ENCODE results near the gene WDR49. TPM values are rescaled to one million over a fixed set of nuclear protein-coding genes. Genes with fewer than 3 reads are reported as not detected.

Gene WDR49
- total and polyA plus RNA-seq, 4 donors, result 1.4 to 33.9 (median 9.8) TPM

DNA sequence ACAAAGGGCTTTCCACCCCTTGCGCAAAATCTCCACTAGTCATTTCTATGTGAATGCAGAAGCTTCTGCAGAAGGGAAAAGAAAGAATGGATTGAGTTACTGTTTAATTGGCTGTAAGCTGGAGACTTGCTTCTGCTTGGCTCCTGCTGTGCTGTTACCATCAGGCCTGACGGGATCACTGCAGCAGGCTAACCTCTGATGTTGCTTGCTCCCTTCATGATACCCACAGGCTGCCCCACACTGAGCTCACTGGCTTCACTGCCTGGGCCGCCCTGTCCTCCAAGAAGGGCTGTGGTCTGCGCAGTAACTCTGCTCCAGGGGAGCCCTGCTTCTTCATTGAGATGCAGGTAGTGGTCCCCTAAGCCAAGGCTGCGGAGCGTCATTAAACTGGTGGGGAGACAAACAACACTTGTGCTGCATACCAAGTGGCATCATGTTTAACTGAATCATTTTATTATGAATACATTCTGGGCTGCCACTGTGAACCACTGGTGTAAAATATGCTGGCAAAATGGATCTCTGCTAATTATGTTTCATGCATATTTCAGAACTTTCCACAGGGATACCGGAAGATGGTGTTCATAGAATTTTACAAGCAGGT is 78.6 kb downstream of the WDR49 start:
- Histone ChIP-seq H3K4me1 (ENCODE audit: control insufficient read depth in 5 of 5, insufficient read depth in 5 of 5, low read length in 5 of 5) (no peaks in the 10 kb centered on the region), H3K36me3 (ENCODE audit: control insufficient read depth in 4 of 4, insufficient read depth in 4 of 4, low read length in 4 of 4) (no peaks in the 10 kb centered on the region), H3K9ac (ENCODE audit: insufficient read depth in 1 of 2, low read length in 2 of 2) (no peak overlapping the region), H3K9me3 (ENCODE audit: control insufficient read depth in 4 of 4, insufficient read depth in 3 of 4, low read length in 3 of 4) (no peaks in the 10 kb centered on the region), H3K27ac (ENCODE audit: low read depth in 1 of 2, low read length in 1 of 2) (no peak overlapping the region), H3K27me3 (ENCODE audit: control insufficient read depth in 3 of 3, insufficient read depth in 3 of 3, low read length in 2 of 3) (no peaks in the 10 kb centered on the region), H3K4me3 (no peak overlapping the region)
- 82 to 85% methylated on average over 7 of the region's 7 CpGs for WGBS, 2 donors
- ATAC-seq (ENCODE audit: insufficient read depth, low FRiP score) (no peak), DNase-seq (no peak)
- TF ChIP-seq, protein P1, sequence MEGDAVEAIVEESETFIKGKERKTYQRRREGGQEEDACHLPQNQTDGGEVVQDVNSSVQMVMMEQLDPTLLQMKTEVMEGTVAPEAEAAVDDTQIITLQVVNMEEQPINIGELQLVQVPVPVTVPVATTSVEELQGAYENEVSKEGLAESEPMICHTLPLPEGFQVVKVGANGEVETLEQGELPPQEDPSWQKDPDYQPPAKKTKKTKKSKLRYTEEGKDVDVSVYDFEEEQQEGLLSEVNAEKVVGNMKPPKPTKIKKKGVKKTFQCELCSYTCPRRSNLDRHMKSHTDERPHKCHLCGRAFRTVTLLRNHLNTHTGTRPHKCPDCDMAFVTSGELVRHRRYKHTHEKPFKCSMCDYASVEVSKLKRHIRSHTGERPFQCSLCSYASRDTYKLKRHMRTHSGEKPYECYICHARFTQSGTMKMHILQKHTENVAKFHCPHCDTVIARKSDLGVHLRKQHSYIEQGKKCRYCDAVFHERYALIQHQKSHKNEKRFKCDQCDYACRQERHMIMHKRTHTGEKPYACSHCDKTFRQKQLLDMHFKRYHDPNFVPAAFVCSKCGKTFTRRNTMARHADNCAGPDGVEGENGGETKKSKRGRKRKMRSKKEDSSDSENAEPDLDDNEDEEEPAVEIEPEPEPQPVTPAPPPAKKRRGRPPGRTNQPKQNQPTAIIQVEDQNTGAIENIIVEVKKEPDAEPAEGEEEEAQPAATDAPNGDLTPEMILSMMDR (IDR thresholded peaks at IDR 0.05; ENCODE audit: control extremely low read depth, extremely low read depth), result no peak

- ATAC-seq (ENCODE audit: insufficient read depth, low FRiP score), result no peak
- 61 to 94% methylated on average over 2 of the region's 2 CpGs for WGBS, 2 donors
- Histone ChIP-seq H3K9me3 (ENCODE audit: control insufficient read depth in 4 of 4, insufficient read depth in 3 of 4, low read length in 3 of 4) (no peaks in the 10 kb centered on the region), H3K9ac (ENCODE audit: insufficient read depth in 1 of 2, low read length in 2 of 2) (no peak overlapping the region), H3K27ac (ENCODE audit: low read depth in 1 of 2, low read length in 1 of 2) (no peak overlapping the region), H3K4me3 (no peak overlapping the region), H3K4me1 (ENCODE audit: control insufficient read depth in 5 of 5, insufficient read depth in 5 of 5, low read length in 5 of 5) (no peaks in the 10 kb centered on the region), H3K27me3 (ENCODE audit: control insufficient read depth in 3 of 3, insufficient read depth in 3 of 3, low read length in 2 of 3) (no peaks in the 10 kb centered on the region), H3K36me3 (ENCODE audit: control insufficient read depth in 4 of 4, insufficient read depth in 4 of 4, low read length in 4 of 4) (no peaks in the 10 kb centered on the region)
- TF ChIP-seq, protein P1 (IDR thresholded peaks at IDR 0.05; ENCODE audit: control extremely low read depth, extremely low read depth), result no peak
- DNase-seq, result no peak
Measured at GRCh38 chr3:167572991-167573390, 80.8 kb downstream of the WDR49 start.

DNA sequence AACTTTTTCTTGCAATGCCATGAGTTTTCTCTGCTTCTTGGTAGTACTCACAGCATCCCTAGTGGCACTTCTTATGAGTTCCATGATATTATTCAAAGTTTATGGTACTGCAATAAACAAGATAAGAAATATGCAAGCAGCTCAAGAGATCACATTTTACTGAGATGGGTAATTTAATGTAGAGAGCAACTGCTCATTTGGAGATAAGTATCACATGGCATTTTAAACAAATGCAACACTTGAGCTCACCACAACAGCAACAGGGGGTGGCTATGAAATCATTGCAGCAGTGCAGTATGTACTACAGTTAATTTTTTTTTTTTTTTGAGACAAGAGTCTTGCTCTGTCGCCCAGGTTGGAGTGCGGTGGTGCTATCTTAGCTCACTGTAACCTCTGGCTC is 85.1 kb downstream of the WDR49 start:
- 94 to 97% methylated on average over 2 of the region's 2 CpGs for WGBS, 2 donors
- H3K9ac ChIP-seq (ENCODE audit: insufficient read depth in 1 of 2, low read length in 2 of 2), result no peak overlapping the region
- ATAC-seq (ENCODE audit: insufficient read depth, low FRiP score) (no peak), DNase-seq (no peak)
- H3K9me3 ChIP-seq (ENCODE audit: control insufficient read depth in 4 of 4, insufficient read depth in 3 of 4, low read length in 3 of 4), result peaks cover 0 to 1% (median 0%) of the 10 kb centered on the region in 4 donors
- H3K4me3 ChIP-seq, result no peak overlapping the region
- H3K4me1 ChIP-seq (ENCODE audit: control insufficient read depth in 5 of 5, insufficient read depth in 5 of 5, low read length in 5 of 5), result no peaks in the 10 kb centered on the region
- no peak overlapping the region for H3K27ac ChIP-seq (ENCODE audit: low read depth in 1 of 2, low read length in 1 of 2)
- H3K27me3 ChIP-seq (ENCODE audit: control insufficient read depth in 3 of 3, insufficient read depth in 3 of 3, low read length in 2 of 3), result no peaks in the 10 kb centered on the region
- no peaks in the 10 kb centered on the region for H3K36me3 ChIP-seq (ENCODE audit: control insufficient read depth in 4 of 4, insufficient read depth in 4 of 4, low read length in 4 of 4)
- TF ChIP-seq, protein P1 (IDR thresholded peaks at IDR 0.05; ENCODE audit: control extremely low read depth, extremely low read depth), result no peak

- H3K9ac ChIP-seq (ENCODE audit: insufficient read depth in 1 of 2, low read length in 2 of 2), result no peak overlapping the region
- H3K27ac ChIP-seq (ENCODE audit: low read depth in 1 of 2, low read length in 1 of 2), result no peak overlapping the region
- TF ChIP-seq, protein P1 (IDR thresholded peaks at IDR 0.05; ENCODE audit: control extremely low read depth, extremely low read depth), result no peak
- ATAC-seq (ENCODE audit: insufficient read depth, low FRiP score), result no peak
- no peaks in the 10 kb centered on the region for H3K36me3 ChIP-seq (ENCODE audit: control insufficient read depth in 4 of 4, insufficient read depth in 4 of 4, low read length in 4 of 4)
- peaks cover 0 to 1% (median 0%) of the 10 kb centered on the region in 4 donors for H3K9me3 ChIP-seq (ENCODE audit: control insufficient read depth in 4 of 4, insufficient read depth in 3 of 4, low read length in 3 of 4)
- no peaks in the 10 kb centered on the region for H3K4me1 ChIP-seq (ENCODE audit: control insufficient read depth in 5 of 5, insufficient read depth in 5 of 5, low read length in 5 of 5)
- no peak for DNase-seq
- H3K4me3 ChIP-seq, result no peak overlapping the region
- H3K27me3 ChIP-seq (ENCODE audit: control insufficient read depth in 3 of 3, insufficient read depth in 3 of 3, low read length in 2 of 3), result no peaks in the 10 kb centered on the region
- 82 to 92% methylated on average over 1 of the region's 1 CpG for WGBS, 2 donors
Measured at GRCh38 chr3:167565489-167565888, 88.3 kb downstream of the WDR49 start.

Measured in lung (tissue), 12 donors.